MM.1S (cell line): ENCODE measurements around the gene NLRP1.

ENCODE experiments used
- DNase-seq: peaks from one replicate; pipeline ENCODE4 v3.0.0-alpha.2; 2015
- H2AFZ ChIP-seq: fragments of 300-600 bp; sonication (generic); 2 replicates; pipeline ENCODE4 v1.6.0; 2016; ENCODE audit warnings: antibody characterized with exemption, low read length
- H3F3A ChIP-seq: fragments of 300-600 bp; sonication (generic); 2 replicates; pipeline ENCODE4 v1.6.1; 2016; ENCODE audit warnings: mild to moderate bottlenecking, antibody characterized with exemption, low read length, moderate library complexity, mixed read lengths; ENCODE audit not compliant: insufficient read depth
- H3K27ac ChIP-seq: fragments of 300-600 bp; sonication (generic); 2 replicates; pipeline ENCODE4 v1.5.1; 2016; ENCODE audit warnings: mild to moderate bottlenecking, low read length
- H3K27me3 ChIP-seq: fragments of 300-600 bp; sonication (generic); replicated peaks from 2 replicates; pipeline ENCODE4 v1.6.0; 2016; ENCODE audit warnings: low read length; ENCODE audit not compliant: insufficient read depth
- H3K36me3 ChIP-seq: fragments of 300-600 bp; sonication (generic); replicated peaks from 2 replicates; pipeline ENCODE4 v1.6.1; 2016; ENCODE audit warnings: mild to moderate bottlenecking, low read length, mixed read lengths; ENCODE audit not compliant: insufficient read depth
- H3K4me1 ChIP-seq: fragments of 300-600 bp; sonication (generic); 2 replicates; pipeline ENCODE4 v1.6.1; 2016; ENCODE audit warnings: low read length, mixed read lengths
- H3K4me2 ChIP-seq: fragments of 300-600 bp; sonication (generic); 2 replicates; pipeline ENCODE4 v1.6.0; 2016; ENCODE audit warnings: low read depth, low read length
- H3K4me3 ChIP-seq: fragments of 300-600 bp; sonication (generic); 2 replicates; pipeline ENCODE4 v1.5.1; 2016; ENCODE audit warnings: low read length, mixed read lengths
- H3K79me2 ChIP-seq: fragments of 300-600 bp; sonication (generic); 2 replicates; pipeline ENCODE4 v1.6.1; 2016; ENCODE audit warnings: mixed run types, low read length, mixed read lengths
- H3K9ac ChIP-seq: fragments of 300-600 bp; sonication (generic); 2 replicates; pipeline ENCODE4 v1.6.1; 2016; ENCODE audit warnings: low read length, mixed read lengths
- H3K9me2 ChIP-seq: fragments of 300-600 bp; sonication (generic); replicated peaks from 2 replicates; pipeline ENCODE4 v1.6.1; 2016; ENCODE audit warnings: mild to moderate bottlenecking, low read length, mixed read lengths; ENCODE audit not compliant: insufficient read depth
- H3K9me3 ChIP-seq: fragments of 300-600 bp; sonication (generic); replicated peaks from 2 replicates; pipeline ENCODE4 v1.6.1; 2016; ENCODE audit warnings: mild to moderate bottlenecking, low read length, mixed read lengths; ENCODE audit not compliant: insufficient read depth
- H4K20me1 ChIP-seq: fragments of 300-600 bp; sonication (generic); 2 replicates; pipeline ENCODE4 v1.6.1; 2016; ENCODE audit warnings: mild to moderate bottlenecking, low read length, moderate library complexity, mixed read lengths; ENCODE audit not compliant: insufficient read depth
- EZH2 ChIP-seq: fragments of 300-600 bp; sonication (generic); optimal IDR thresholded peaks from 2 replicates; pipeline ENCODE3; 2017; ENCODE audit warnings: low read depth, mild to moderate bottlenecking, antibody characterized with exemption, low read length, mixed read lengths
- EZH2phosphoT487 ChIP-seq: fragments of 300-600 bp; sonication (generic); IDR thresholded peaks from 2 replicates; pipeline ENCODE4 v1.6.1; 2018; ENCODE audit warnings: antibody characterized with exemption, low read length
- TF ChIP-seq, protein P1 (sequence below): fragments of 300-600 bp; sonication (generic); IDR thresholded peaks from 2 replicates; pipeline ENCODE4 v1.5.1; 2016; ENCODE audit warnings: antibody characterized with exemption, low read length, mixed read lengths

Gene NLRP1

DNA sequence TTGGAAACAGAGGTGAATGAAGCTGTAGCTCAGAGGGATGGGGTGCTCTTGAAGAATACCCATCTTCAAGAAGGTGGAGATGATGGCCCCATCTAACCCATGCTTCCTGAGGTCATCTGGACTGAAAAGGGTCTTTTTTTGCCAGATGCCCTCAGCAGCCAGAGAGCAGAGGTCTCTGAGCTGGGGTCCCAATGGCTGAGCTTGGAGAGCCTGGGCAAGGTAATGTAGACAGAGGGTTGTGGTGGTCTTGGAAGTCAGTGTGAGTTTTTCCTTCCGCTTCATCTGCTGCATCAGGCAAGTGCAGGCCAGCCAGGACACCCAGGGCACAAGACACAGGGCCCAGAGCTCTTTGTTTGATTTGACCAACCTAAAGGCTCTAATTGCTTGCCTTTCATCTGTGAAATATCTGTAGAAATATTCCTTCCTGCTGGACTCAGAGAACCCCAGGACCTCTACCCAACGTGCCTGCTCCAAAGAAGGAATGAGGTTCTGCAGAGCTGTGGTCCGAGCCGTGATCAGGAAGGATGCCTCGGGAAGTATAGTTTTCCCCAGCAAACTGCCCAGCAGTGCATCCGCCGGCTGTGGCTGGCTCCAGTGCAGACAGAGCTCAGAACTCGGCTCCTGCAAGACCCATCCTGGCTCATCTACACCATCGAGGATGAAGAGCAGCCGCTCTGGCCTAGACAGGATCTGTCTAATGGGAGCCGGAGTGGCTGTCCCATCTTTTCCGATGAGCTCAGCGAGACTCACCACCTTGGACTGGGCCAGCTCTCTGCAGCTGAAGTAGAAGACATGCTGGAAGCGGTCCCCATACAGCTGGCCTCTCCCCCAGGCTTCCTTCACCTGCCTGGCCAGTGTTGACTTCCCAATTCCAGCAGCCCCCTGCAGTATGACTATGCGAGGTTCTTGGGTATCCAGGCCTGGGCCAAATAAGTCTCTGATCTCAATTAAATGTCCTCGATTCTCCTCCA, 25.2 kb downstream of the NLRP1 start:
- H3K79me2 ChIP-seq = no peaks in the 10 kb centered on the region
- peaks cover 7% of the 10 kb centered on the region; the same call in 1 of the 2 replicates for H3K36me3 ChIP-seq
- no peaks in the 10 kb centered on the region for H3F3A ChIP-seq
- H3K9me2 ChIP-seq = no peaks in the 10 kb centered on the region
- no peak overlapping the region for H3K4me3 ChIP-seq
- H2AFZ ChIP-seq = no peak overlapping the region
- no peaks in the 10 kb centered on the region for H4K20me1 ChIP-seq
- no peaks in the 10 kb centered on the region for H3K27me3 ChIP-seq
- H3K9ac ChIP-seq = no peak overlapping the region
- no peaks in the 10 kb centered on the region for H3K9me3 ChIP-seq
- no peak for TF ChIP-seq EZH2
- TF ChIP-seq, protein P1, sequence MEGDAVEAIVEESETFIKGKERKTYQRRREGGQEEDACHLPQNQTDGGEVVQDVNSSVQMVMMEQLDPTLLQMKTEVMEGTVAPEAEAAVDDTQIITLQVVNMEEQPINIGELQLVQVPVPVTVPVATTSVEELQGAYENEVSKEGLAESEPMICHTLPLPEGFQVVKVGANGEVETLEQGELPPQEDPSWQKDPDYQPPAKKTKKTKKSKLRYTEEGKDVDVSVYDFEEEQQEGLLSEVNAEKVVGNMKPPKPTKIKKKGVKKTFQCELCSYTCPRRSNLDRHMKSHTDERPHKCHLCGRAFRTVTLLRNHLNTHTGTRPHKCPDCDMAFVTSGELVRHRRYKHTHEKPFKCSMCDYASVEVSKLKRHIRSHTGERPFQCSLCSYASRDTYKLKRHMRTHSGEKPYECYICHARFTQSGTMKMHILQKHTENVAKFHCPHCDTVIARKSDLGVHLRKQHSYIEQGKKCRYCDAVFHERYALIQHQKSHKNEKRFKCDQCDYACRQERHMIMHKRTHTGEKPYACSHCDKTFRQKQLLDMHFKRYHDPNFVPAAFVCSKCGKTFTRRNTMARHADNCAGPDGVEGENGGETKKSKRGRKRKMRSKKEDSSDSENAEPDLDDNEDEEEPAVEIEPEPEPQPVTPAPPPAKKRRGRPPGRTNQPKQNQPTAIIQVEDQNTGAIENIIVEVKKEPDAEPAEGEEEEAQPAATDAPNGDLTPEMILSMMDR = no peak
- no peak for TF ChIP-seq EZH2phosphoT487
- H3K4me2 ChIP-seq = no peak overlapping the region
- H3K4me1 ChIP-seq = no peaks in the 10 kb centered on the region
- no peak overlapping the region for H3K27ac ChIP-seq
- DNase-seq = no peak

DNA sequence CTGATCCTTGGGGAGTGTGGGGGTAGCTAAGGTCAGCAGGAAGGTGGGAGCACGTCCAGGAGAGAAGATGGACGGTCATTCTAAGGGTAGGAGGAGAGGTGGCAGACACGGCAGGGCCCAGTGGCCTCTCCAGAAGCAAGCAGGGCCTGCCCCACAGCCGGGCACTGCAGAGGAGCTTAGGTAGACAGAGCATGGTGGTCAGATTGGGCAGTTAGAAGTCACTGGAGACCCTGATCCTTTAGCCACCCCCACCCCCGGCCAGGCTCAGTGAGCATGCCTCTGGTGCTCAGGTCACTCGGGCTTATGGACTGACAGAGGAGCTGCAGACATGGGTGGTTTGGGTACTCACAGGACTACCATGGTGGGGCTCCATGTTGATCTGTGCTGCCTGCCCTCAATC, 26.3 kb downstream of the NLRP1 start:
- H3K9ac ChIP-seq = no peak overlapping the region
- no peak for DNase-seq
- H3K4me2 ChIP-seq = no peak overlapping the region
- H2AFZ ChIP-seq = no peak overlapping the region
- H3K79me2 ChIP-seq = no peaks in the 10 kb centered on the region
- H3K36me3 ChIP-seq = peaks cover 7% of the 10 kb centered on the region; the same call in 1 of the 2 replicates
- H3K27me3 ChIP-seq = no peaks in the 10 kb centered on the region
- no peaks in the 10 kb centered on the region for H3K9me2 ChIP-seq
- no peak overlapping the region for H3K27ac ChIP-seq
- no peak for TF ChIP-seq EZH2
- TF ChIP-seq EZH2phosphoT487 = no peak
- TF ChIP-seq, protein P1 = no peak
- no peak overlapping the region for H3K4me3 ChIP-seq
- H3K9me3 ChIP-seq = no peaks in the 10 kb centered on the region
- peaks cover 4% of the 10 kb centered on the region; the same call in 1 of the 2 replicates for H3K4me1 ChIP-seq
- no peaks in the 10 kb centered on the region for H4K20me1 ChIP-seq
- H3F3A ChIP-seq = peaks cover 2% of the 10 kb centered on the region; the same call in 1 of the 2 replicates

DNA sequence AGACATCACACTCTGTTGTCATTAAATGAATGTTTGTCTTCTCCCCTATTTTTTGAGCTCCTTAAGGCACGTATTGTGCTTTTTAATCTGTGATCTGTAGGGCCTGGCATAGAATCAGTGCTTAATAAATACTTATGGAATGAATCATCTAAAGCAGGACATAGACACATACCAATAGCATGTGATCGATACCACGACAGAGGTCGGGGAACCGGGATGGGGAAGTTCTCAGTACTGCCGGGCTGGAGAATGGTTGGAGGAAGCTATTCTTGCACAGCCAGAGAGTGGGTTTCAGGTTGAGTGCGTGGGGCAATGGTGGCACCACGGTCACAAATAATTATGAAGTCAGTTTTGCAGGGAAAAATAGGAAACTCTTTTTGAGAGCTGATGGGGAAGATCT, 26.8 kb downstream of the NLRP1 start:
- peaks cover 5% of the 10 kb centered on the region; the same call in 1 of the 2 replicates for H3F3A ChIP-seq
- H3K4me3 ChIP-seq = no peak overlapping the region
- no peaks in the 10 kb centered on the region for H3K27me3 ChIP-seq
- TF ChIP-seq EZH2phosphoT487 = no peak
- TF ChIP-seq, protein P1 = no peak
- H3K79me2 ChIP-seq = no peaks in the 10 kb centered on the region
- peaks cover 7% of the 10 kb centered on the region; the same call in 1 of the 2 replicates for H3K36me3 ChIP-seq
- H3K4me2 ChIP-seq = no peak overlapping the region
- no peak overlapping the region for H3K9ac ChIP-seq
- H3K27ac ChIP-seq = no peak overlapping the region
- DNase-seq = no peak
- no peak overlapping the region for H2AFZ ChIP-seq
- H3K9me2 ChIP-seq = no peaks in the 10 kb centered on the region
- peaks cover 9% of the 10 kb centered on the region; the same call in 1 of the 2 replicates for H3K4me1 ChIP-seq
- H3K9me3 ChIP-seq = no peaks in the 10 kb centered on the region
- H4K20me1 ChIP-seq = no peaks in the 10 kb centered on the region
